Measurements from ENCODE around the gene IL21R. TPM values are rescaled to one million over a fixed set of nuclear protein-coding genes. Genes with fewer than 3 reads are reported as not detected.
"Not testable (repeated sequence)": the region's sequence is repeated elsewhere in the genome, so short reads cannot be mapped to it uniquely, and the experiment has no call there.

IL21R gene
- total RNA-seq, 4 donors from 2014 or later = 0.15 to 0.58 (median 0.37) TPM

- no peak overlapping the region for H3K4me3 ChIP-seq (ENCODE audit: low read depth, poor library complexity, severe bottlenecking)
- peak; percentile 11 to 68 for DNase-seq (ENCODE audit: low spot score in 2 of 2)
- WGBS, 2 donors = 57 to 69% methylated on average over 15 of the region's 15 CpGs
- intact Hi-C loops (cut with DNase I; ENCODE audit: low total_unique reads) = no loop called here
- no peak for TF ChIP-seq POLR2A (IDR thresholded peaks at IDR 0.05)
- no peak for TF ChIP-seq CTCF (IDR thresholded peaks at IDR 0.05)
Measured at GRCh38 chr16:27431773-27432532, 30.0 kb downstream of the IL21R start.

- TF ChIP-seq POLR2A (IDR thresholded peaks at IDR 0.05) (no peak), CTCF (IDR thresholded peaks at IDR 0.05) (no peak)
- WGBS, 2 donors = 14 to 16% methylated on average over 6 of the region's 6 CpGs
- peak in 1 of 2 donors; percentile 2 for DNase-seq (ENCODE audit: low spot score in 2 of 2)
- H3K4me3 ChIP-seq (ENCODE audit: low read depth, poor library complexity, severe bottlenecking) = no peak overlapping the region
- intact Hi-C loops (cut with DNase I; ENCODE audit: low total_unique reads) = no loop called here
Measured at GRCh38 chr16:27432558-27432957, 30.6 kb downstream of the IL21R start.

GRCh38 chr16:27433191-27433590 is 31.2 kb downstream of the IL21R start:
- intact Hi-C loops (cut with DNase I; ENCODE audit: low total_unique reads); H3K4me3 ChIP-seq (ENCODE audit: low read depth, poor library complexity, severe bottlenecking): not testable (repeated sequence)
- peak in 1 of 2 donors; percentile 42 for DNase-seq (ENCODE audit: low spot score in 2 of 2)
- 74 to 76% methylated on average over 5 of the region's 5 CpGs for WGBS, 2 donors

DNA sequence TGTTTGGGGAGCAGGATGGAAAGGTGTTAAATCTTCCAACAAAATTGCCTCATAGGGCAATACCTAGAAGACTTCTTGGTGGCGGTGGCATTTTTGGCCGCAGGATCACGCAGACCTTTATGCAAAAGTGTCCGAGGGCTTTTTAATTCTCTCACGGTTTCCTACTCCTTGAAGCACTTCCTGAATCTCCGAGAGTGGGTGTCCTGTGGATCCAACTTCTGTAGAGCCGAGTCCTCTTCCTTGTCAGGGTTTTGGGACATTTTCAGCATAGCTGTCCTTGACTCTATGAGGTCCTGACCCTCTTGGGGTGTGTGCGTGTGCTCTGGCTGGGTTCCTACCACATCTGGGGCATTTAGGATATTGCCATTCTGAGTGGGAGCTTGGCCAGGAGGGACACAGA is 31.7 kb downstream of the IL21R start:
- TF ChIP-seq POLR2A (IDR thresholded peaks at IDR 0.05) (no peak), CTCF (IDR thresholded peaks at IDR 0.05) (no peak)
- peak in 1 of 2 donors; percentile 15 for DNase-seq (ENCODE audit: low spot score in 2 of 2)
- H3K4me3 ChIP-seq (ENCODE audit: low read depth, poor library complexity, severe bottlenecking) = no peak overlapping the region
- WGBS, 2 donors = 67 to 72% methylated on average over 8 of the region's 8 CpGs
- intact Hi-C loops (cut with DNase I; ENCODE audit: low total_unique reads) = no loop called here

DNA sequence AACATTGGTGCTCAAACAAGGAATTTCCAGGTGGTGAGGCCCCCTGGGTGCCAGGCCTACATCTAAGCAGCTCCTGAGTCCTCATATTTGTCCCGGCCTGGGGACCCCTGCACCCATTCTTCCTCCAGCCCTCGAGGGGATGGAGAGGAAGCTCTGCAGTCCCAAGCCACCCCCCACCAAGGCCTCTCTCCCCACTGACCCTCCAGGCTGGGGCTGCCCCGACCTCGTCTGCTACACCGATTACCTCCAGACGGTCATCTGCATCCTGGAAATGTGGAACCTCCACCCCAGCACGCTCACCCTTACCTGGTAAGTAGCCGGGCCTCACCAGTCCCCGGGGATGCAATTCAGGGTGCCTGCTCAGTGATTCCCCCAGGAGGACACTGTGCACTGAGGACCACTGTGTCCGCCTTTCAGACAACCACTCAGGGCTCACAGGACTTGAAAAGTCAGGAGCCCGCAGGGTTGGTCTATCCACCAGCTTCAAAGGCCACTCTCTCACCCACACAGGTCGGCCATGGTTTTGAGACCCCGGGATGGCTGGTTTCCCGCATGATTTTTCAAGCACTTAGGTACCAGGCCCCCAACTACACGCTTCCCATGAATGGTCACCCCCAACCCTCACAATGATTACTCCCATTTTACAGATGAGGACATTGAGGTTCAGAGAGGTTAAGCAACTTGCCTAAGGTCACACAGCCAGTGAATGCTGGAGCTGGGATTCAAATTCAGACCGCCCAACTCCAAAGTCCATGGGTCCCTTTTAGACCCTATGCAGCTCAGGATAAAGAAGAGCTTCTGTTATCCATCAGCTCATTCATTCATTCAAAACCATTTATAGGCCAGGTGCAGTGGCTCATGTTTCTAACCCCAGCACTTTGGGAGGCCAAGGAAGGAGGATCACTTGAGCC is 32.4 kb downstream of the IL21R start:
- intact Hi-C loops (cut with DNase I; ENCODE audit: low total_unique reads) = no loop called here
- DNase-seq (ENCODE audit: low spot score in 2 of 2) = peak; percentile 8 to 58
- TF ChIP-seq CTCF (IDR thresholded peaks at IDR 0.05) = no peak
- no peak for TF ChIP-seq POLR2A (IDR thresholded peaks at IDR 0.05)
- no peak overlapping the region for H3K4me3 ChIP-seq (ENCODE audit: low read depth, poor library complexity, severe bottlenecking)
- WGBS, 2 donors = 87 to 88% methylated on average over 16 of the region's 16 CpGs

DNA sequence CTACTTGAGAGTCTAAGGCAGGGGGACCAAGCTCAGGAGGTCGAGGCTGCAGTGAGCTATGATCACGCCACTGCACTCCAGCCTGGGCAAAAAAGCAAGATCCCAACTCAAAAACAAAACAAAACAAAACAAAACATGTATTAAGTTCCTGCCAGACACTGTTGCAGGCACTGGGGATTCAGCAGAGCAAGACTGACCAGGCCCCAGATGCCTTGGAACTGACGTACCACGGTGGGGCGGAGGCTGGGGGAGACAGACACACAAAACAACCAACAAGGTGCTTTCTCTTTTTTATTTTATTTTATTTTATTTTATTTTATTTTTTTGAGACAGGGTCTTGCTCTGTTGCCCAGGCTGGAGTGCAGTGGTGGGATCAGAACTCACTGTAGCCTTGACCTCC is 33.2 kb downstream of the IL21R start:
- peak in 1 of 2 donors; percentile 18 for DNase-seq (ENCODE audit: low spot score in 2 of 2)
- intact Hi-C loops (cut with DNase I; ENCODE audit: low total_unique reads); H3K4me3 ChIP-seq (ENCODE audit: low read depth, poor library complexity, severe bottlenecking): not testable (repeated sequence)
- WGBS, 2 donors = 90 to 93% methylated on average over 5 of the region's 5 CpGs

All from lower leg skin (tissue), 4 donors.